T-helper 2 cell treated with Interferon-gamma antibody and Interleukin-4, amounts not matched to agents 100 ng/mL and 5 ng/mL, for 36 hours (primary cell): ENCODE measurements around the gene SLC8A3. TPM values are rescaled to one million over a fixed set of nuclear protein-coding genes. Genes with fewer than 3 reads are reported as not detected.

Source experiments
- intact Hi-C: fragments of 100-400 bp; cut with micrococcal nuclease; formaldehyde crosslinking; loops from one replicate; pipeline ENCODE4 v1.15.1; 2023
- total RNA-seq: library from RNA; stranded (reverse); gene quantifications from 2 replicates; pipeline ENCODE4 v1.2.3, GENCODE V29; 2022

SLC8A3 gene
- total RNA-seq, 1 donor from 2014 or later, result 0.05 TPM

DNA sequence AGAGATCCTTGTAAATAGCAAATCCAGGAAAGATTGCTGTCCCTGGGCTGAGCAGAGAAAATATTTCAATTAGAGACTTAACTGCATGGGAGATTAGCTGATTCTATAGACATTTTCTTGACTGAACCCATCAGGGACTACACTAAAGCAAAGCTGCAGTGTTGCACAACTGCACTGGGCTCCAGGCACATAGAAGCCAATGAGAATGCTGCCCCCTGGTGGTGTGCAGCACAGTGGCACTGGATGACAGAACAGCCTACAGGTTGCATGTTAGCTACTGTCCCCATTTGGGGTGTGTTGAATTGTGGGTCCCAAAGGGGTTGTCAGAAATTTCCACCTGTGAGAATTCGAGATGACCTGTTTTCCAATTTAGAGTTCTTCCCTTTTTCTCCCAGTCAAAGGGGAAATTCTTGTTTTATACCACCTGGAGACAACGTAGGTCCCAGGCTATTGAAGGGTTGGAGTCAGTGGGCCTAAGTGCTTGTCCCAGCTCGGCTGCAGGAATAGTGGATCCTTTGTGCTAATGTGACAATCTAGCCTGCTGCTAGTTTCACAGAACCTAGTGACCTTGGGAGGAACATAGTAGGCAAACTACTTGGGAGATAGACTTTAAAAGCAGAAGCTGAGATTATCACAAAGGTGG is 114.7 kb downstream of the SLC8A3 start:
- intact Hi-C loops, result loop anchor here (2.0 kb wide), 1 partner anchor 255 kb away; no protein-coding TSS in a partner anchor

- intact Hi-C loops, result no loop called here
These were observed 119.6 kb downstream of the SLC8A3 start for GRCh38 chr14:70069186-70069585.

GRCh38 chr14:70067810-70068209 is 120.9 kb downstream of the SLC8A3 start:
- intact Hi-C loops, result no loop called here

GRCh38 chr14:70064136-70064865 is 124.5 kb downstream of the SLC8A3 start:
- intact Hi-C loops, result no loop called here

DNA sequence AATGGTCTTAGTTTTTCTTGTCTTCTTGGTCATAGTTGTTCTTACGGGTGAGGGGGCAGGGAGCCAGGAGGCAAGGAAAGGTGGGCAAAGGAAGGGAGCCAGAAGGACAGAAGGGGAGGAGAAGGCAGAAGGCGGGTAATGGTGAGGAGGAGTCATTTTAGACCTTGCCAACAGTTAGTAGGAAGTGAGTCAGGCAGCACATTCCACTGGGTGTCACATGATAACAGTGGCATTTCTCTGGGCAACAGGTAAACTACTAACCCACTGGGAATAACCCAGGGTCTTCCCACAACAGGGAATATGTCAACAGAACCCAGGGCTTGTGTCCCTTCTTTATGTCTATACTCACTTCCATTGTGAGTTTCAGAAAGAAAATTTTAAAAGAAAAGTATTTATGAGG is 127.6 kb downstream of the SLC8A3 start:
- intact Hi-C loops, result no loop called here

DNA sequence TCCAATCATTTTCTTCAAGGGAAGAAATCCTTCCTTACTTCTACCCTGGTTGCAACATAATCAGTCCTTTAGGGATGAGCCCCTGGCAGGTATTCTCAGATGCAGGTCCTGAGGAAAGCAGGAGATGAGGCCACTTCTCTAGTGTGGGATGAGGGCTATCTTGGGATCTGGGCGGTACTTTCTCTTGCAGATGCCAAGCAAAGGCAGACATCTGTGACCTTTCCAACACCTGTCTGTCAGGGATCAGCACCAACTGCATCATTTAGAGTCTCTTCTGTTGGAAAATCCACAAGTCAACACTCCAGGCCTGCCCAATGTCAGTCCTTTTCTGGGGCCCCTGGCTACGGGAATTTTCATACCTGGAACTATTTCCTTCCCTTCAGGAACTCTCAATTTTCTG is 129.2 kb downstream of the SLC8A3 start:
- intact Hi-C loops, result no loop called here

GRCh38 chr14:70057519-70058136 is 131.1 kb downstream of the SLC8A3 start:
- intact Hi-C loops, result no loop called here

GRCh38 chr14:70052990-70053389 is 135.8 kb downstream of the SLC8A3 start:
- intact Hi-C loops, result no loop called here

DNA sequence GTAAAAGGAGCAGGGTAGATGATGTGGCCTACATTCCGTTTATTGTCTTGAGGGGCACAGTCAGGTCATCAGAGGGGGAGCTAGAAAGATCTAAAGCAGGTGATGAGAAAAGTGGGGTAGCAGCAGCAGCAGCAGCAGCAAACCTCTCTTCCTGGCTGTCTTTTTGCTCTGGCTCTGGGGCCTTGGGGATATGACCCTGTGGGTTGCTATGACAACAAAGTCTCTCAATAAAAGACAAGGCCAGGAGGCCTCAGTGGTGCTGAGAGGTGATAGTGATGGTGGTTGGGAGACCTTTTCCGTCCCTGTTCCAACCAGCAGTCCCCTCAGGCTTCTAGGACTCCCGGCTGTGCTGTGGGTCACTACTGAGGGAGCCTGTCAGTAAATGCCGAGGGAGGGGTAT is 138.6 kb downstream of the SLC8A3 start:
- intact Hi-C loops, result no loop called here

DNA sequence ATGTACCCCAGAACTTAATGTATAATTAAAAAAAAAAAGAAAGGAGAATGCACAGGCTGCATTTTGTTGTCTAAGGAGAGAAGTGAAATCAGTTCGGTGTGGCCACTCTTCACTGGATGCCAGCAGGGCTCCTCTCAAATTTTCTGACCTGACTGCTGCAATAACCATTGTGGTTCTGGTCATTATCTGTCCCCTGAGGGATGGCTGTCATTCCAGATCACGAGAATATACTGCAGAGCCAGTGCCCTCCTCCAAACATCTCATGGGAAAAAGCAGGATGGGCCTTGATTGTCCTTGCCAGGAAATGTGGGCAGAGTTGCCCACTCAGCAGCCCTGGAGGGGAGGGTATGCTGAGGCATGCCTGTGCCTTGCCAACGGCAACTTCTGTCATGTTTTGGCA is 139.1 kb downstream of the SLC8A3 start:
- intact Hi-C loops, result no loop called here

DNA sequence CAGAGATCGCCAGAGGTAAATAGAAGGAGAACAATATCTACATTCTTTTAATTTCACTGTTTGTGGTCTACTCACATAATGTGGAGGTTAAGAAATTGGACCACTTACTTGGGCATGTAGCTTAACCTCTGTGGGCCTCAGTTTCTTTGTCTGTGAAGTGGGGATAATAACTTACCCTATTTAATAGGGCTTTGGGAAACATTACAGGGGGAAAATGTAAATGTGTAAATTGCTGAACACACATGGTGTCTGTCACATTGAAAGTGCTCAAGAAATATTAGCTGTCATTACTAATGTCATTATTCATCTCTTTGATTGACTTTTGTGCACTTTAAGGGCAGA is 140.5 kb downstream of the SLC8A3 start:
- intact Hi-C loops, result no loop called here

- intact Hi-C loops, result no loop called here
These were observed 141.0 kb downstream of the SLC8A3 start for GRCh38 chr14:70047598-70048312.

GRCh38 chr14:70045844-70046535 is 142.8 kb downstream of the SLC8A3 start:
- intact Hi-C loops, result no loop called here

- intact Hi-C loops, result no loop called here
These were observed 143.4 kb downstream of the SLC8A3 start for GRCh38 chr14:70045310-70045709.

GRCh38 chr14:70043001-70043400 is 145.8 kb downstream of the SLC8A3 start:
- intact Hi-C loops, result no loop called here

- intact Hi-C loops, result no loop called here
These were observed 152.1 kb downstream of the SLC8A3 start for GRCh38 chr14:70036665-70037064.

DNA sequence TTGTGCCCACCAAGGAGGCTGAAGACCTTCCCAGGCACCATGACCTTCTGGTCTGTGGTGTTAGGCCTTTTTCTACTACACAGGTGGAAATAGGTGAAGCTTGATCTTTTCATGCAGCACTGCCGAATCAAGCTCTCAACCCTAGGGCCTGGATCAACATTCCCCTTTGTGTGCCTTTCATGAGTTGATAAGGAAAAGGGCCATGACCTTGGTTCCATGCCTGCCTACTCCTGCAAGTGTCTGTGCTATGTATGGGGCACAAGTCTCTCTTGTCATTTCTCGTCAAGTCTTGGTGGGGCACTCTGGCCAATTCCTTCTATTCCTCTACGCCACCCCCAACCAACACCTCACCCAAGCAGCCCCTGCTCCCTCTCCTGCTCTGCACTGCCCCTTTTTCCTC is 154.5 kb downstream of the SLC8A3 start:
- intact Hi-C loops, result no loop called here

DNA sequence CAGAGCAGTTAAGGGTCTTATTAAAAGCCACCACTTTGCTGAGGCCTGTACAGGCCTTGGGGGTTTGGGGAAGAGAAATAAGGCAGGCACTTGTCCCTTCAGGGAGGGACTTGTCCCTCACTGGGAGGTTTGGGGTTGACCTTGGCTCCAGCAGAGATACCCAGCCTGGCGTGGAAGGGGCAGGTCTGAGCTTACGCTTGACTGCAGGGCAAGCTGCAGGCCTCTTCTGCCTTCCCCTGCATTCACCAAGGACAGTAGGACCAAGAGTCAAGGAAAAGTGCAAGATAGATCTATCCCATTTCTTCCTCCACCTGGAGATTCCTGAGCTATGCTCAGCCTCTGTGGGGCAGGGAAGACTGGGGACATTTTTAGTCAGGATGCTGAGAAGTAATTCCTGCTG is 155.2 kb downstream of the SLC8A3 start:
- intact Hi-C loops, result no loop called here

- intact Hi-C loops, result no loop called here
These were observed 155.6 kb downstream of the SLC8A3 start for GRCh38 chr14:70033116-70033515.

GRCh38 chr14:70032447-70032846 is 156.3 kb downstream of the SLC8A3 start:
- intact Hi-C loops, result no loop called here

- intact Hi-C loops, result no loop called here
These were observed 156.7 kb downstream of the SLC8A3 start for GRCh38 chr14:70032016-70032415.
